Glomerular visceral epithelial cell (primary cell): ENCODE measurements around the gene NT5DC2.
"Not testable (repeated sequence)": the region's sequence is repeated elsewhere in the genome, so short reads cannot be mapped to it uniquely, and the experiment has no call there.

Source experiments
- DNase-seq: peaks from one replicate; pipeline ENCODE4 v3.0.0-alpha.2; 2016; ENCODE audit errors: extremely low spot score

NT5DC2 gene

DNA sequence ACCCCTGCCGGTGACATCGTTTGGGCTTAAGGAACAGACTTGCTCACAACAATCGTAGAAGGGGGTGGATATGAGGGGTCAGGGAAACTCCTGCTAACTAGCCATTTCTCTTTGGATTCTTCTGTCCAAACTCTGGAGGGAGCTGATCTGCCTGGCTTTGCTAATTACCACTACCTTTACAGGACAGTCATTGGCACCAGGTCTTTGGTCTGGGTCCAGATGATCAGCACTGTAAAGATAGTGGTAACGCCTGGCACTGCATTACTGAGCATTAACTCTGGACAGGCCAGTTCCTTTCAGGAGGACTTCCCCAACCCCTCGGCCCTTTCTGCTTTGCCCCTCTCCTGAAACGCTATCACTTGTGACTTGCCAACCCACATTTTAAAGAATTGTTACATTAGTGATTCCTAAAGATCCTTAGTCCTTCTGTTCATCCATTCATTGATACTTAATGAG is 3.5 kb upstream of the NT5DC2 start:
- no peak for DNase-seq

DNA sequence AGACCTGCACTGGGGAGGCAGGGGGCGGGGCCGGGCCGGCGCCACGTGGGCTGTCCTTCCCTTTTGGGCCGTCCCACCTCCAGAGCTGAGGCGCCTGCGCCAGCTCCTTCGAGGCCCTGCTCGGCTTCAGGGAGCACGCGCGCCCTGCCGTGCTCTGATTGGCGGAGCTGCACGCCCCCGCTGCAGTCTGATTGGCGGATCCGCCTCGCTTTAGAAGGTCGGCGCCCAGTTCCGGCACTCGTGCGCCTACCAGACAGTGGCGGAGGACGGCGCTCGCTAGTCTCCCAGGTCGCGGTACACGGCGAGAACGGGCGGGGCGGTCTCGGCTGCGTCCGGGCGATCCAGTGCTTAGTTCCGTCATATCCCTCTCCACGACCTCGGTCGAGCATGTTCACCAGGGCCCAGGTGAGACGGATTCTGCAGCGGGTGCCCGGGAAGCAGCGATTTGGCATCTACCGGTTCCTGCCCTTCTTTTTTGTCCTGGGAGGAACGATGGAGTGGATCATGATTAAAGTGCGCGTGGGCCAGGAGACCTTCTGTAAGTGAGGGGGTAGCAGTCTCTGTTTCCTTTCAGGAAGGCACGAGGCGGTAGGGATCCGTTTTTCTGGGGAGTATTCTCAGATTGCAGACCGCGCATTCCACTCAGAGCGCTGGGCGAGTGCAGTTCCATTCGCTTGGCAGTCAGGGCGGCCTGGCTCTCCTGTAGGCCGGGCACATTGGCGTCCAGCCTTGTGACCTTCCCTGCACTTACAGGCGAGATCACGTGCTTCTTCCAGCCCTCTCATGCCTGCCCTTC is 2.9 kb upstream of the NT5DC2 start, which contains the start of gene UQCC5:
TSS of gene UQCC5 (plus strand) at position 237 of the 796 bp plus-strand sequence. CDS start at position 388, 151 bp downstream.
- peak; percentile 98 for DNase-seq

DNA sequence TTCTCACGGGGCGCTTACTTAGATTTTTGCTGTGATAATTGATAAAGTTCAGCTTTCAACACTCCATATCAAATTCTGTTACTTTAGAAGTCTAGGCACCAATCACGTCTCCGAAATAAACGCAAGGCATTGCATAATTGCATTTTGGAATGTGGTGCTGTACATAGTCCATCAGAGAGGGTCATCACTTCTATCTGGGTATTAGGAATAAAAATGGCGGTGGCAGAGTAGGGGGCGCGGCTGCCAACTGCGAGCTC is 2.4 kb upstream of the NT5DC2 start:
- no peak for DNase-seq

DNA sequence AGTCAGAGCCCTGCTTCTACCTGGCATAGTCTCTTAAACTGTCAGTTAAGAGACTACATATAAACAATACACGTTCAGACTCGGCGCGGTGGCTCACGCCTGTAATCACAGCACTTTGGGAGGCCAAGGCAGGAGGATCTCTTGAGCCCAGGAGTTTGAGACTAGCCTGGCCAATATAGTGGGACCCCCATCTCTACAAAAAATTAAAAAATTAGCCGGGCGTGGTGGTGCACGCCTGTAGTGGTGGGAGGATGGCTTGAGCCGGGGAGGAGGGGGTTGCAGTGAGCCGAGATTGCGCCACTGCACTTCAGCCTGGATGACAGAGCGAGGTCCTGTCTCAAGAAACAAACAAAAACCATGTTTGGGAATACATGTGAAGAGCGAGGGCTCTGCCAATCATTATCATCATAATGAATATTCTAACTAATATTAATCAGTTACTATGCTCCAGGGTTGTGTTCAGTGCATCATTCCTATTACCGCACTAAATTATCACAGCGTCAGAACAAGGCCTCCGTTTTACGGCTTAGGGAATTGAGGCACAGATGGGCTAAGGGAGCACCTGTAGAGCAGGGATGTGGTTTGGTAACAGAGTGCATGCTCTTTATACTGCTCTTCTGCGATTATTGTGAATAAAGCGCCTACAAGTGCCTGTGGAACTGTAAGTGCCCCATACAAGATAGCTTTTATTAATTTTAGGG is 1.9 kb upstream of the NT5DC2 start:
- DNase-seq = no peak

DNA sequence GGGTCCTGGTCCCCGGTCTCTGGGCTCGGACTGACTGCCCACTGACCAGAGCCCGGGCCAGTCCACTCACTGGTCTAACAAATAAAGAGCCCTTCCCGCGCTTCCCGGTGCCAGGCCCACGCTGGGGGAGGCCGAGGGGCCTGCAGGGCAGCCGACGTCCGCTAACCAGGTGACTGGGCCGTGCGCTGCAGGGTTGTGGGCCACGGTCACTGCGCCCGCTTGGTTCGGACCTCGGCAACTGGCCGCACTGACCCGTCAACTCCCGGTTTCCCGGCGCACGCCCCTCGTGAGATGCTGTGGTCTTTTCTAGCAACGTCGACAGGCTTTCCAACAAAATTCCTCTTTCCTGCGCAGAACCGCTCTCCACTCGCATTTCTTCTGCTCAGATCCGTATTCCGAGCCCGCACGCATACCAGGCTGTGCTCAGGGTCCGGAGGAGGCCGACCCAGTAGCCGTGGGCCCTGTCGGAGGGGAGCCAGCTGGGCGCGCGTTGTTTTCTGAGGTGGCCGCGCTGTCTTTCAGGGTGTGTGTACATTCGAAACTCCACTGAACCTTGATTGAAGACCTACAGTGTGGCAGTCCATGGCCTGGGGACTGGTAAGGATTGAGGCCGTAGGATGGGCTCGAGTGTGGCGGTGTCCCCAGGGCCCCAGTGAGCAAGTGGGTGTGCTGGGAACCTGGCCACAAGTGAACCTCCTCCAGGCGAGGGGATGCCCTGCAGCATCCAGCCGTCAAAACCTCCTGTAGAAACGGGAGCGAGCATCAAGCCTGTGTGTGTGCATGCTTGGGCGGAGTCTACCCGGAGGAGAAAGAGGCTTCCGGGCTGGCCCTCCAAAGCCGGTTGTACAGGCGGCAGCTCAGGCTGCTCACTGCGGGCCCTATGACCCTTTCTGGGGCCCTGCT is 875 bp upstream of the NT5DC2 start:
- DNase-seq = no peak

DNA sequence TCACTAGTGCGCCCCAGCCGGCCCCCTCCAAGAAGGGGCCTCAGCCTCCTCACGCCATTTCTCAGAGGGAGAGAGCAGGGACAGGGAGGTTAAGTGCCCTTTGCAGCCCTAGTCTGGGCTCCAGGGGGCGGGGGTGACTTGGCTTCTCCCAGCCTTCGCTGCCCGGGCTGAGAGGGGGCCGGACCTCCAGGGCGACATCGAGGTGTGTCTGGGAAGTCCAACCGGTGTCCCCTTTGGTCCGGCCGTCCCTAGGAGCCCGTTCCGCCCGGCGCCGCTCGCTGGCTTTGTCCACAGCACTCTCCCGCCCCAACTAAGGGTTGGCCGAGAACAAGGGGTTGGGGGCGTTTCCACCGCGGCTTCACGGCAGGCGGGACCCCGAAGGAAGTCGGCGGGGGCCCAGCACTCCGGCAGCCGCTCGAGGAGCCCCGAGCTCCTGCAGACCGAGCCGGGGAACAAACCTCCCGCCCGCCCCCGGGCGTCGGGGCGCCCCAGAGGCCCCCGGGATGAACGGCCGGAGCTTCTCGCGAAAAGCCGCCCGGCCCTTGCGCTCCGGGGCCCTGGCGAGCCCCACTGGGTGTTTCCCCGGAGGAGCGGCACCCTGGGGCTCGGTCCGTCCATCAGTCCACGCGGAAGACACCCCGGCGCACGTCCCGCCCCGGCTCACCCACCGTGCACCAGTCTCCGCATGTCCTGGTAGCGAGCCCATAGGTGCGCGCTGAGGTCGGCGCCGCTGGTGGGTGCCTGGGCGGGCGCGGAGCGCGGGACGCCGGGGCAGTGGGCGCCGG is 627 bp downstream of the NT5DC2 start:
- peak; percentile 26 for DNase-seq

DNA sequence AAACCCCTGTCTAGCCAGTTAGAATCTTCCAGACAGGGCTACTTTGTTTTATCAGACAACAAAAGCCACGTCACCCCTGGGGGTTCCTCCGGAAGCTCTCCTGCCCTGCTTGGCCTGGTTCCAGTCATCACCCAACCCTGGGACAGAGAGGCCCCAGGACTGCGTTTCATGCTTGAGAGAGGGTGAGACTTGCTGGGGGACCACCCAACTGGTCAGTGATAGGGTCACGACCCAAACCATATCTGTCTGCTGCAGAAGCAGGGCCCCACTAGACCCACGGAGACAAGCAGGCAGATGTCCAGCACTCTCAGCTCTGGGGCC is 1.2 kb downstream of the NT5DC2 start:
- peak; percentile 44 for DNase-seq

DNA sequence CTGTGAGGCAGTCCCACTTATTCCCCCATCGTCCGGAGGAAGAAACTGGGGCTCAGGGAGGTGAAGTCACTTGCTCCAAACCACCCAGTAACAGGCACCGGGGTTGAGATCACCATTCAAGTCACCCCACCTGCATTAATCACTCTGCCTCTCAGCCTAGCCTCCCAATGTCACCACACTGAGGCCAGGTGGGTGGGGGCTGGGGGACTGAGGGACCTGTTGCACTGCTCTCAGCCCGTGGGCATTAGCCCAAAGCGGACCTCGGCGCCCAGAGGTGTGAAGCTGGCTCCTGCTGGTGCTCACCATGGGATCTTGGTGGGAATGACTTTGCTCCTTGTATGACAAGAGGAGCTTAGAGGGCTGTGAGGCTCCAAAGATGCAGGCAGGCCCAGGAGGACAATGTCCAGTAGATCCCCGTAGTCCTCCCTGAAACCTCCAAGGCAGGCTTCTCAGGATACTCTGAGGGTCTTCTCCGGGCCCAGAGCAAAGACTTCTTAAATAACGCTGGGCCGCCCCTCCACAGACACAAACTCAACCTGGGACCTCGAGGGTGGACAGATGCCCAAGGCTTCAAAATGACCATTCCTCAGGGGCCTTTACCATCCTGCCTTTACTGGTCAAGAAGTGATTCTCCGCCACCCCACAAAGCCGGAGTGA is 1.7 kb downstream of the NT5DC2 start:
- DNase-seq = no peak

DNA sequence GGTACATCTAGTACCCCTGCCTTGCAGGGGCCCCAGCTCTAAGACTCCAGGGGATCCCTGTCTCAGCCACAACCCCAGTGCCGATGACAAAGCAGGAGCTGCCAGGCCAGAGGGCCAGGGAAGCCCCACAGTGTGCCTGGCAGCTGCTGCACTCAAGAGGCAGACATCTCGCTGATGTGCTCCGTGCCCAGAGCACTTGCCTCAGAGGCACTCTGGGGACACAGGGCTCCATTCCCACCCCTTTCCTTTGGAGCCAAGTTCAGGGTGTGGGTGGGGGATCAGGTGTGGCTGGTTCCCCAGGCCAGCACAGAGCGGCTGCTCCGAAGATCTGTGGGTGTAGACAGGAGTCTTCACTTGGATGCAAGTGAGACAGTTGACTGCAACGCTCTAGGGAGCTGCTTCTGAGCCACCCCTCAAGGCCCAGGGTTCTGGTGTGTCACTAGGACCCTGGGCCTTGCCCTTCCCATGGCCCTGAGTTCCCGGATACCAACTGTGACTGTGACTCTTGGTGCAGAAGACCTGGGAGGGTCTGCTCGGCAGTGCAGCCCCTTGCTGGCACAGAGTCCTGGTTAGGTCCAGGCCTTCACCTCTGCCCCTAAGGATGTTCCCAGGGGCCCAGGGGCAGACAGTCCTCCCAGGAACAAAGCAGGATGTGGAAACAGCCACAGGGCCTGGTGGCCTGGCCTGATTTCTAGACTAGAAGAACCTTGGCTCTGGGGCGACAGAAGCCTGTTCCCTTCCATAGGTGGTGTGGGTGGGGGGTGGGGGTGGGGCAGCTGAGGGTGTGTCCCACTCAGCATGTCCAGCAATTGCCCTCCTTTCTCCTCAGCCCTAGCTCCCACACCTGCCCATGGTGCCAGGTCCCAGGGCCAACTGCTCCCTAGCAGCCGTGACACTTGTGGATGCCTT is 2.5 kb downstream of the NT5DC2 start:
- DNase-seq = no peak

DNA sequence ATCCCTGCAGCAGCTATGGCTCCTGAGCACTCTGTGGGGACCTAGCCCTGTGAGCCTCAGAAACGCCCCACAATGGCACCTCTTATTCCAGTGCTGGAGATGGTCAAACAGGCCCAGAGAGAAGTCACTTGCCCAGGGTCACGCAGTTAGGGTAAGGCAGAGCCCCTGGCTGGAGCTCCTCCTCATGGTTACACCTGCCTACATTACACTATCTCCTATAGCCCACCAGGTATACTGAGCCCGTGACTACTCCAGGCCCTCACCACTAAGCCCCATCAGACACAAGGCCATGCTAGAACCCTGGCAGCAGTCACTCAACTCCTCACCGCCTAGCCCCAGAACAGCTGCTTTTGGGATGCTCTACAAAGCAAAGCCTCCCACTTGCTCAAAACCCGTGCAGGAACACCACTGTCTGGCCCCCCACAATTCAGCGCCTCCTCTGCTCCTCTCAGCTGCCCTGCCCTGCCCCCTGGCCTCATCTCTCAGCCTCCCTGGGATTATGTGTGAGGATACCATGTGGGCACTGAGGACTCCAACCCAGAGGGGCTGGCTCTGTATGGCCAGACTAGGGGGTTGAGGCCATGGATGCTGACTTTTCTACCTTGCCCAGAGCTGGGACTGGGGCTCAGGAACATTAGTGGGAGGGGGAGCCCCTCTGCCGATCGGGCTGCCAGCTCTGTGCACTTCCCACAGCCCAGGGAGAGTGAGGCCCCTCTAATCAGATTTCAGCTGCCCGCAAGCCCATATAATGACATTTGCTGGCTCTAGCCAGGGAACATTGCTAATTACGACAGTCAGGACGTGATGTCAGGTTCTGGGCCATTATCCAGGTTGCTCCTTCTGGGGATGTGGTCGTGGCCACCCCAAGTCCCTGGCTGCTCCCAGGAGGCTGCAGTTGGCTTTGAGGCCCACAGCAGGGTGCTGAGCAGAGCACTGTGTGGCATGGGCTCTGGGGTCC is 4.0 kb downstream of the NT5DC2 start:
- DNase-seq = no peak

DNA sequence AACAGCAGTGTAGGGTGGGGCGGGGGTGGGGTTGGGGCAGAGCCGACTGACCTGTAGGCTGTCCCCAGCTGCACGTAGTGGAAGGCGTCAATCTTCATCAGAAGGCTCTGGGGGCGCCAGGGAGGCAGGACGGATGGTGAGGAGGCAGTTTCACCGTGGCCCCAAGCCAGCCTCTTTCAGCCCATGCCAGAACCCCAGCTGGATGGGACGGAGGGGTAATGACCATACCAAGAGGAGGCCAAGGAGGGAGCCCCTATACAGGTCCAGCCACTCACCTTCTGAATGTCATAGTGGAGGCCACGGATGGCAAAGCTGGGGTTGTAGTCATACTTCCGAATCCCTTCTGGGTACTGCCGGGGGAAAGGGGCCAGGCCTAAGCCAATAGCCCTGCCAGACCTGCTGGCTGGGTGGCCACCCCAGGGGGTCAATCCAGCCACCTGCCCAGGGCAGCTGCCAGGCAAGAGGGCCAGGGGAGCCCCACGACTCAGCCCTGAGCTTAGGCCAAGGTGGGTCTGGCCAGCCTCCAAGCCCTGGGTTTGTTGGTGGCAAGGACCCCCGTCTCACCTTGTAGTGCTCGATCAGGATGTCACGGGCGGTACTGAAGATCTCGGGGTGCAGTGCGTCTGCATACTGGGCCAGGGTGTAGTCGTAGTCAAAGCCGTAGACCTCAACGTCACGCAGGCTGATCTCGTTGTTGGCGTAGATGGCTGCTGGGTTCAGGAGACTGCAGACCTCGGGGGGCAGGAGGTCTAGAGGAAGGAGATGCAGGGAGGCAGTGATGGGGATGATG is 4.9 kb downstream of the NT5DC2 start:
- DNase-seq = no peak

DNA sequence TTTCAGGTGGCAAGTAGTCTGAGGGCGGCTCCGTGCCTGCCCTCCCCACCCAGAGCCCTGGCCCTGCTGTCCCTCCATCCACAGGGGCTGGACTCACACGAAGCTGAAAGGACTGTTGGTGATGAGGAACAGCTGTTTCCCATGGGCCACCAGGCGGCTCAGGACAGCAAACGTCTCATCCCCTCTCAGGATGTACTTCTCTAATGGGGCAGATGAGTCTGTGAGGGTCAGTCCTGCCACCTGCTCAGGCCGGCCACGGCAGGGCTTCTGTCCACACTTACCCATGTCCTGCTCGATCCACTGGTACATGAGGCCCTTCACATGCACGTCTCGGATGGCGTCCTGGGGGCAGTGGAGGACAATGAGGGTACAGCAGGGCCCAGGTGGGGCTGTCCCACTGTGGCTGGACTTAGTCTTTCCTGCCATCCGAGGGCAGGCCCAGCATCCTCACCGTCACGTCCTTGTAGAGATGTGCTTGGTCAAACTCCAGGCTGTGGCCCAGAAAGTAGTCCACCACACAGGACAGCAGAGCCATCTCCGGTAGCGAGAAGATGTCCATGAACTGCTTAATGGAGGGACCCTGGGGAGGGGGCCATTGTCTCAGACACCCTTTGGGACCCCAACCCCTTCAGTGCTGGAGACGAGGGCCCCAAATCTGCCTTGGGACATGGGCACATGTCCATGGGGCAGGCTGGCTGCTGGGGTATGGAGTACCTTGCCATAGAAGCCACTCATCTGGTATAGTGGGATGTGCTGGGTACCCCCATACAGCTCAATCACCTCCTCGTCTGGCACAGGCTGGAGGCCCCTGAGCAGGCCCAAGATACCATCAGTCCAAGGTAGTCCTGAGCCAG is 5.7 kb downstream of the NT5DC2 start:
- no peak for DNase-seq

DNA sequence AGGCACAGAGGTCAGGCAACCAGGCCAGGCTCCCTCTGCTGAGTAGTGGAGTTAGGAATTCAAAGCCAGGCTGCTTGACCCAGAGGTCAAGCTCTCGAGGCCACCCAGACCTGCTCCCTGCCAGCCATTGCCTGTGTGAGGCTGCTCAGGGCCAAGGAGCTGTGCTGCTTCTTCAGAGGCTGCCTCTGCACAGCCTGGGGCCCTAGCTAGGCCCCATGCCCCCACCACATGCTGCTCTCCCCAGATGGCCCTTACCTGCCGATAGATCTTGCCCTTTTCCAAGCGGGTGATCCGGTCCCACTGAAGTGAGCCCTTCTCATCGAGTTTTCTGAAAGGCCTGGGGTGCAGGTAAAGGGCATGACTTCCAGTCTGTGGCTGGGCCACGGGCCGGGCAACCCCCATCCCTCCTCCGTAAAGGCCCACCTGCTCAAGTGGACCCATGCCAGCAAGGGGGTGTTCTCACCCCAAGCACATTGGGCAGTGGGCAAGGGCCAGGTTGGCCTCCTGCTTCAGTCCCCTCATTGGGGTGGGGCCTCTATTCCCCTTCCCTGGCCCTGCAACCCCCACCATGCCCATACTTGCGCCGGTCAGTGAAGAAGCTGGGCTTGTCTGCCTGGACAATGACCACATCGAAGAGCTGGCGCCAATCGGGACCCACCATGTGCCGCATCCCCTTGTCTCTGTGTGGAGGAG is 6.5 kb downstream of the NT5DC2 start:
- DNase-seq = no peak

DNA sequence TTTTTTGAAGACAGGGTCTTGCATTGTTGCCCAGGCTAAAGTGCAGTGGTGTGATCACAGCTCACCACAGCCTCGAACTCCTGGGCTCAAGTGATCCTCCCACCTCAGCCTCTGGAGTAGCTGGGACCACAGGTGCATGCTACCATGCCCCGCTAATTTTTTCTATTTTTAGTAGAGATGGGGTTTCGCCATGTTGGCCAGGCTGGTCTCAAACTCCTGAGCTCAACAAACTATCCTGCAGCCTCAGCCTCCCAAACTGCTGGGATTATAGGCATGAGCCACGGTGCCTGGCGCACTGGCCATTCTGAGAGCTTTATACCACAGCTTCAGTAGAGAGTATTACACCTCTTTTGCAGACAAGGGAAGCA is 7.0 kb downstream of the NT5DC2 start:
- DNase-seq = not testable (repeated sequence)

DNA sequence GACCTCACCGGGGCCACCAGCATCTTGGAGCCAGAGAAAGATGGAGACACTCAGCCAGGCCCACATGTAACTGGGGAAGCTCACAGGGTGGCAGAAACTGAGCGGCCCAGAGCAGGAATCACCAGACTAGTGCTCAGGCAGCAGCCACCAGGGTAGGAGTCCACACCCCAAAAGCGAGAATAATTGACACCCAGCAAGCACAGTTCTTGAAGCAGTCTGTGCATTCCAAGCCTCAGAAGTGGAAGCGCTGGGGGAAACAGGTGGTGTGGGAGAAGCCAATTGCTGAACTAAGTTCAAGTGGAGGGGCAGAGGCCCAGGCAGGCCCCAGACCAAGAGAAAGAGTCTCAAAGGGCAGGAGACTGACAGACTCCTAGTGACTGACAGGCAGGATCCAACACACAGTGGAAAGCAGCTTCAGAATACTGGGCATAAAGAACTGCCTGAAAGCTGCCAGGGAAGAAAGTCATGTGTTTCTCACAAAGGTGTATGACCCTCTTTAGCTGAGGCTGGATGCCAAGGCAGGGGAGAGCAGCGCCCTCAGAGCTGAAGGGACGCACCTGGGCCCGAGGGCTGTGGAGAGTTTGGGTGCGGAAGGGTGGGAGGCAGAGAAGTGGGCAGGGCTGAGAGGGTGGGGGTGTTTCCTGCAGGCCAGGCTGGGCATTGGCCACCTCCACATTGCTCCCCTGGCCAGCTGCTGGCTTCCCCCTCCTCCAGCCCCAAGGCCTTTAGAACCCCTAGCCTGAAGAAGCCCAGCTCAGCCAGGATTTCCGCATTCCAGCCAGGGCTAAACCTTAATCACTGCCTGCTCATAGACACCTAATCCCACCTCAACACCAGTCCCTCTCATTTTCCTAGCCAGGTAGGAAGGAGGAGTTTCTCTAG is 7.7 kb downstream of the NT5DC2 start:
- DNase-seq = no peak
